T-helper 1 cell (primary cell): ENCODE results near the gene NFASC.

Source experiments
- DNase-seq, 5 donors: peaks; one replicate each; pipeline ENCODE4 v3.0.0-alpha.2; 2012 to 2020

NFASC gene

DNA sequence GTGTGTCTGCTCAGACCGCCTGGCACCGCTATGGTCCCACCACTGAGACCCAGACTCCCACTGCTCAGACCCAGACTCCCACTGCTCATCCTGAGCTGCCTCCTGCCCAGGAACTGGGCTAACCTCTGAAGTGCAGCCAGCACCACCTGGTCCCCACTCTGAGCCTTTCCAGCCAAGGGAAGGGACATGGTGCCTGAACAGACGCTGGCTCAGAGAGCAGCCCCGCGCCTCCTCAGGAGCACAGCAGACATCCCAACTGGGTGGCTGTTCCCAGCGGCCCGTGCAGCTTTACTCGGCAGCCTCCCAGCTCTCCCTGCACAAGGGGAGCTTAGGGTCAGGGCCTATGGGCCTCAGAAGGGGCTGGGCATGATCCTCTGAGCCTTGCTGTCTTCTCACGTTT is 144.6 kb downstream of the NFASC start:
- DNase-seq, result no peak

DNA sequence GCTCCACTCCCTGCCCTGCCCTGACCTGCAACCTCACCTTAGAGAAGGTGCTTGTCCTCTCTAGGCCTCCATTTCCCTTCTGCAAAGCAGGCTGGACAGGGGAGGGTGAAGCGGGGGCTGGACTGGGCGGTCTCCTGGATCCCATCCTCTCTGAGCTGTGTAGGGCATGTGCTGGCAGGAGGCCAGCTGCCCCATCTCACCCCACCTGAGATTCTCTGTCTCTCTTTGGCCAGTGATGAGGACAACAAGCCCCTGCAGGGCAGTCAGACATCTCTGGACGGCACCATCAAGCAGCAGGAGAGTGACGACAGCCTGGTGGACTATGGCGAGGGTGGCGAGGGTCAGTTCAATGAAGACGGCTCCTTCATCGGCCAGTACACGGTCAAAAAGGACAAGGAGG is 145.4 kb downstream of the NFASC start:
- no peak for DNase-seq

DNA sequence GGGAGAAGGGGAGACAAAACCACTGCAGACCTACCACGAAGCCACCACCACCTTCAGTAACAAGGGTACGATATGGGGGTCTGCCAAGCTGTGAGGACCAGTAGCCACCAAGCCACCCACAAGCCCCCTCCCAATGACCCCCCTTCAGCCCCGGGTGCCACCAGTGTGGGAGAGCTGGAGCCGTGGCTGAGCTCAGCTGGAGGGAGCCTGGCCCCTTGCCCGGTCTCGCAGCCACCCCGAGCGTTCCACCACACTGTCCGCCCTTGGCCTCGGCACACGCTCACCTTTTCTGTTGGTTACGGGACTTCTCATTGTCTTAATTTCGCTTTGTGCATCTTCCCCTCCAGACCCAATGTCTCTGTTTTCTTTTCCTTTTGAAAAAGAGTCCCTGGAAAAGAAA is 145.9 kb downstream of the NFASC start:
- no peak for DNase-seq

DNA sequence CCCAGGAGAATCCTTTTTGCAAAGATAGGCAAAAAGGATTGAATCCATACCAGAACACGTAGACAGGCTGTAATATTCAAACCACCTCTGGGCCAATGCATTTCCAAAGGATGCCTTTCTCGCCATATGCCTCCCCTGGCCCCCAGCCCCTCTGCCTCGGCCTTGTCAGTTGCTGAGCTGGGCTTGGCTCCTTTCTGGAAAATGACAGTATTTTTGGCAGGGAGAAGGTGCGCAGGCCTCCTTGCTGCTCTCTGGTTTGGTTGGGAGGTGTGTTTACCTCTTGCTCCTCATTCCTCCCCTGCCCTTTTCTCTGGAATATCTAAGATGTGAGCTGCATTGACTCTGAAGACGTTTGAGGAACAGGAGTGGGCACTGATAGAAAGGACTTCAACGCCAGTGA is 146.3 kb downstream of the NFASC start:
- DNase-seq, result no peak

DNA sequence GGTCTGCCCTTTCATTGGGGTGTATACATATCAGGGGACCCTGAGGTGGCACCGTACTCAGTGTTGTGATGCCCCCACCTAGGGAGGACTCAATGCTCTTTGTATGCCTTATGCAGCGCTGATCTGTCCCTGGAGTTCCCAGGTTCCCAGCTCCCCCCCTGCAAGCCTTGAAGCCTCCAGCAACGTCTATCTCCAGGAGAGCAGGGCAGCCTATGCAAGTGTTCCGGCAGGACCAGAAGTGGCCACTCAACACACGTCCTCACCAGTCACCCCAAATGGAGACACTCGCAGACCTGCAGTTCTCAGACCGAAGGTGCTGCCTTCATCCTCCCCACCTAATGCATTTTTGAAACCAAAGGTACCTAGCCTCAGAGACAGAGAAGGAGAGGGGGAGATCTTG is 147.1 kb downstream of the NFASC start:
- DNase-seq, result no peak

DNA sequence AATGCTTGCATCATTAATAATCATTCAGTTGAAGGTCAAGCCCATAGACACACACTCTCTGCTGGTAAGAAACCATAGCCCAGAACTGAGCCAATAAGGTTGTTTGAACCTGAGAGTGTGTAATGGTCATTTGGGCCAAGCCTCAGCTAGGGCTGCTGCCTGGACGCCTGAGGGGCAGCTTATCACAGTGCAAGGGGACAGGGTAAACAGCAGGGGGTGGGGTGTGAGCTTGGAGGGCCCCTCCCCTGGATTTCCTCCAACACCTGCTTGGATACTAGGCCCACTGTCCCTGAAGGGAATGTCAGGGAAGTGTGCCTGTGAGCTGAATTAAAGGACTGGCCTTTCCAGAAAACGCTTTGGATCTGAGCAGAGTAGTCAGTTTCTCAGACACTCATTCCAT is 147.7 kb downstream of the NFASC start:
- DNase-seq, result no peak

DNA sequence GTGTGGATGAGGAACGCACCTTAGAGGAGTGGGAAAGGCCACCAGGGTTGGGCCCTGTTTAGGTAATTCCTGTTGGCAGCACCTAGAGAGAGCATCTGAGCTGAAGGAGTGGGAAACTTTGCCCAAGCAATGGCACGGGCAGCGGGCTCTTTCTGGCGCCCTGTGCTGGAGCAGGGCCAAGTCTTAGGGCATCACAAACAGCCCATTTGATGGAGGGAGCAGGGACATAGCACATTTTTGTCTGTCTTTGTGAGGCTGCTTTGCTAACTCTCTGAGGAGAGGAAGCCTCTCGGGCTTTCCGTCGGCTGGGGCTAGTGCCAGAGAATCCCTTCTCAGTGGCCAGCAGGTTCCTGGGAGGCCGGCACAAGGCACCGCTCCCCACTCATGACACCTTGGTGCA is 149.8 kb downstream of the NFASC start:
- no peak for DNase-seq

DNA sequence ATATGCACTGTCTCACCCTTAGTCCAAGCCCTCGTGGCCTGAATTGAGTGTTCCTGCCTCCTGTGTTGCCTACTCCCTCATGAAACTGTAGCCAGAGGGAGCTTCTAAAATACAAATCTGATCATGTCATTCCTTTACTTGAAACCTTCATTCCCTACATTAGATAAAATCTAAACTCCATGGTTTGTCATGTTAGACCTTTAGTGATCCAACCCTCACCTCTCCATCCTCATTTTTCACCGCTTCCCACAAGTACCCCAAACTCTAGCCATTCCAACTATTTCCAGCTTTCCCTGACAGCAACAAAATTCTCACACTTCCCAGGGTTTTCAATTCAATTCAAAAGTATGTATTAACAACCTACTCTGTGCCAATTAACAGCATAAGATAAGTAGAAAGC is 154.0 kb downstream of the NFASC start:
- DNase-seq, result no peak

DNA sequence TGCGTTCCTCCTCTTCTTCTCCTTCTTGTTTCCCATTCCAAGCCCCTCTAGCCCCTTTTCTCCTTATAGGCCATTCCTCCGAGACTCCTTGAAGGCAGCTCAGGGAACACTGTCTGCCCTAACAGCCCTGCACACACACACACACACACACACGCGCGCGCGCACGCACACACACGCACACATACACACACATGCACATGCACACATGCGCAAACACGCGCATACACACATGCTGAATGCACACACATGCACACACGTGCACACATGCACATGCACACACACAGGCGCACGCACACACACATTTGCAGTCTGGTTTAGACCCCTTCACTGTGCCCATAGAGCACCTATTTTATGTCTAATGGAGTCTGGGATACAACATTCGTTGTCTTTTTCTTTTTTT is 154.6 kb downstream of the NFASC start:
- DNase-seq, result no peak

DNA sequence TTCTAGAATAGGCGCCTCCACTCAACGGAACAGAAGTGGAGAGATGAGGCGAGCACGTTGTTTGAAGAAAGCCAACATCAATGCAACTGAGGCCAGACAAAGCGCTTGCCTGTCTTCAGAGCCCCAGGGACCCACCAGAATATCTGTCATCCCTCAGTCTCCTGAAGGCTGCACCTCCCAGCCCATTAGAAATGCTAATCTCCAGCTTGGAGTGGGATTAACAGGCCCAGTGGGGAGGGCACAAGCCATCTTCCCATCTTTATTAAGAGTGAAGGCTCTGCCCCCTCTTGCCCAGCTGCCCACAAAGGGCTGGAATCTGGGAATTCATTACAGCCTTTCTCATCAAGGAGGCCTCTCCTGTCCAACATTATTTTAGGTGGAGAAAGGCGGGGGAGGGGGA is 155.5 kb downstream of the NFASC start:
- DNase-seq, result no peak

DNA sequence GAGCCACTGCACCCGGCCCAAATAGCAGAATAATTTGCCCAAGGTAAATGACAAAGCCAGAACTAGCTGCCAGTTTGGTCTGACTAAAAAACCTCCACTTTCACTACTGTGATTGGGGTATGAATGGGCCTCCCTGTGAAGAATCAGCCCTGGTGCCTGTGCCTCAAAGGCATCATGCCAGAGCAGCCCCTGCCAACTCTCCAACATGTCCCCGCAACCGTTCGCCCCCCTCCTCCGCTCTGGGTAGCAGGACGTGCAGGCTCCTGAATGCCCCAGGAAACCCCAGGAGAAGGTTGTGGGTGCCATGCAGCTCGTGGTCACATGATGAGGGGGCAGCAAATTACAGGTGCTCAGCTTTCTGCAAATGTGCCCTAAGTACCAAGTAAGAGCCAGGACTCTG is 157.7 kb downstream of the NFASC start:
- no peak for DNase-seq

DNA sequence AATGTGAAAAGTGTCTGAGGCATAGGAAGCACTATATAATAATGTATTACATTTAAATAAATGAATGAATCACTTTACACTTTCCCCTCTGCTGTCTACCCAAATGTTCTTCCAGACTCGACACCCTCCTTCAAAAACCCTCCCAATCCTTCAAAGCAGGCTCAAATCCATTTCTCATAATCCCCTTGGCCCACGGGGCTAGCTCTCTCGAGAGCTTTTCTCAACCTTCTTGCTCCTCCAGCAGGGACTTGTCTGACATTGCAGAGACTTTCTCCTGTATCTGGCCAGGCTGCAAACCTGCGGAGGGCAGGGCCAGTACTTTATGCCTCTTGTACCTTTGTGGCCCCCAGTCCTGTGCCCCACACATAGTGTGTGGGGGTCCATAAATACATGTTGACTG is 158.3 kb downstream of the NFASC start:
- no peak for DNase-seq

DNA sequence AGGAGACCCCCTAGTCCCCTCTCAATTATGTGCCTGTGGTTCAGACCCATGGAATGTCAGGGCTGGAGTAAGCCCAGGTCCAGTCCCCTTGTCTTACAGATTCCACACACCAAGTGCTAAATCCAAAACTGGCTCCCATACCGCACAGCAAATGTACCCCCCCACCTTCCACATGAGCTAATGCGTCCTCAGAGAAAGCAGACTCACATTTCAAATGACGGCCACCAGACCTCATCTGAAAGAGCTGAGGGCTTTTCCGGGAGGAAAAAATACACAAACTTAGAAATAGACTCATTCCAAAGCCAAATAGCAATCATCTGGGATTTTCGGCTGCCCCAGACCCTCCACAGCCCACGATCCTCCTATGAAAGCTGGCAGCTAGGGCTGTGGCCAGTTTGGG is 159.6 kb downstream of the NFASC start:
- DNase-seq, result no peak

DNA sequence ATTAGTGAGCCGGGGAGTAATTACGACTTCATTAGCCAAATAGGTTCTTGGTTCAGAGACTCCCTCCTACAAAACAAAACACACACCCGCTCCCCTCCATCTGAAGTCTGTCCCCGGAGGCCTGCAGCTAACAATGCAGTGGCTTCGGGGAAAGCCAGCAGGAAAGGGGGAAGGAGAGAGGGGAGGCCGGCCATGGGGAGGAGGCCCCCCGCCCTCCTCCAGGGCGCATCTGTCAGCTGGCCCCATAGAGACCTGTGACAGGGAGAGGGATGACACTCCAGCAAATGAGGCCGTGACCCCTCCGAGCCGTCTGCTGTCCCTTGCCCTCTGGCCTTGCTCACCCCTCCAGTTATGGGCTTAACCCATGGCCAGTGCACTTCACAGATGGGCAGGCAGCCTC is 160.2 kb downstream of the NFASC start:
- DNase-seq, result no peak

DNA sequence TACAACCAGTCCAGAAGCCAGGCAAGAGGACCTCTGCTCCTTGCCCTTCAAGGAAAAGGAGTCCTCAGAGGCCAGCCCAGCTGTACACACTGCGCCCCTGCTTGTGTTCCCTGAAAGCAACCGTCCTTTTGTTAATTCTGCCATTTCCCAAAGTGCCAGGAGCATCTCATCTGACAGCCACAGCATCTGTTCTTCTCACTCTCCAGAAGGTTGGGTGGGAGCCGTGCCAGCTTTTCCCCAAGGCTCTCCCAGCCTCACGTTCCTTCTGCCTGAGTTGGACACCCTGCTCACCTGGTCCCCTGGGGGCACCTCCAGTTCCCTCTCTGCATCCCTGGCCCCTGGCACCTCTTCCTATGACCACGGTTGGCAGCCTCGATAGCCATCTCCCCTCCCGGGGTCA is 161.8 kb downstream of the NFASC start:
- no peak for DNase-seq

DNA sequence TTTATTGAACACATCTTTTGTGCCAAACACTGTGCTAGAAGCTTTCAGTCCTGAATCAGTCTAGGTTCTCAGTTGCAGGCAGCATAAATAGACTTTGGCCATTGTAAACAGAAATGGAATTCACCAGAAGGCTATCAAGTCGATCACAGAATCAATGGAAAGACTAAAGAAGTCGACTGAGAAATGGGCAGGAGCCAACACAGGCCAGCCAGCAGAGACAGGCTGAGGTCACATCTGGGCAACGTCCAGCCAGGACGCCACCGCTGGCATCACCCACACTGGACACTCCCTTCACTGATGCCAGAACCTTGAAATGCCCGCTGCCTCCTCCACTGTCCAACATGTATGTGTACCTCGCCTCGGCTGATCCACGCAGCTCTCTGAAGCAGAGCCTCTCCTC is 166.9 kb downstream of the NFASC start:
- no peak for DNase-seq

DNA sequence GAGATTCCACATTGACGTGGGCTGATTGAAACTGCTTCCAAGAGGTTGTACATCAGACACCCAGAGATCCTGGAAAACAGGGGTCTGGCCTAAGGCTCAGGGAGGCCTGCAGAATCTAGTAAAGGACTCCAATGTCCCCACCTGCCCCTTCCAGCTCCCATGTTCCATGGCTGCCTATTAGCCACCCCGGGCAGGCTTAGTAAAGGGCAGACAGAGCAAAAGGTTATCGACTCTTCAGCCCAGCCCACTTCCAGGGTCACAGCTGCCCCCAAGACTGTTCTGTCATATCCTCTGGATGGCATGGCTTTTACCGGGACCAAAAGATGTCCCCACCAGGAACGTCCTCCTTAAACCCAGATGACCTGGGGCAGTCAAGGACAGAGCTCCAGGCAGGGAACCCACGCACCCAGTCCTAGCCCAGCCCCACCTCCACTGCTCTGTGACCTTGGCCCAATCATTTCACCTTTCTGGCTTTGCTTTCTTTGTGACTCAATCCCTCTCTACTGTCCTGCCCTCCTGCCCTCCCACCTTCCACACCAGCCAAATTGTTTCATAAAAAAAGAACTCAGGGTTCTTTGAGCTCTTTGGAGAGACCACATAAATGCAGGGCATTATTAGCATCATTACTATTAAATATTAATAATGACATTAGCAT is 167.6 kb downstream of the NFASC start:
- no peak for DNase-seq

DNA sequence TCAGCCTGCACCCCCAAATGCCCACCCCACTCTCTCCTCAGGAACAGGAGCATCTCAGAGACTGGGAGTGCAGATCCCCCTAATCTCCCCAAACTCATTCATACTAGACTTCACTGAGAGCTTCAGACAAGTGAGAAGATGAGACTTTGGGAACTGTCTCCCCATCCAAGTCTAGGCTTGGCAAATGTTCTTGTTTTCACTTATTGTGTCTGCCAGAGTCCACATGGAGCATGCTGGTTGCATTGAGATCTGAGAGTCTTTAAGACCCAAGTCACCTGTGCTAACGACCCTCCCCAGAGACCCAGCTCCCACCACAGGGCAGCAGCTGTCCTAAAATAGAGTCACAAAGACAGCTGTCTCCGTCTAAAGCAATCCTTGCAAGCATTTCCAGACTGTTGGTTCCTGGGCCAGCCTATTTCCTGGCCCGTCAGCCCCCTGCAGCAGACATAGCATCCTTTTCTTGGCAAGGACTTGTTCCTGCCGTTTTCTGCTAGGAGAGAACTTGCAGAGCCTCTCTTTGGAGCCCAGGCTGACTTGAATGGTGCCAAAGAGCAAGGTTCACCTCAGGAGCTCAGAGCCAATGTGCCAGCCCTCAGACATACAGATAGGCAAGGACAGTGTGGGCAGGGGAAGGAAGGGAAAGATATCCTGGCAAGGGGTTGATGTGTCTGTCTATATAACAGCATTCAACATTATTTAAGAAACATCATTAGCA is 170.5 kb downstream of the NFASC start:
- DNase-seq, result no peak

DNA sequence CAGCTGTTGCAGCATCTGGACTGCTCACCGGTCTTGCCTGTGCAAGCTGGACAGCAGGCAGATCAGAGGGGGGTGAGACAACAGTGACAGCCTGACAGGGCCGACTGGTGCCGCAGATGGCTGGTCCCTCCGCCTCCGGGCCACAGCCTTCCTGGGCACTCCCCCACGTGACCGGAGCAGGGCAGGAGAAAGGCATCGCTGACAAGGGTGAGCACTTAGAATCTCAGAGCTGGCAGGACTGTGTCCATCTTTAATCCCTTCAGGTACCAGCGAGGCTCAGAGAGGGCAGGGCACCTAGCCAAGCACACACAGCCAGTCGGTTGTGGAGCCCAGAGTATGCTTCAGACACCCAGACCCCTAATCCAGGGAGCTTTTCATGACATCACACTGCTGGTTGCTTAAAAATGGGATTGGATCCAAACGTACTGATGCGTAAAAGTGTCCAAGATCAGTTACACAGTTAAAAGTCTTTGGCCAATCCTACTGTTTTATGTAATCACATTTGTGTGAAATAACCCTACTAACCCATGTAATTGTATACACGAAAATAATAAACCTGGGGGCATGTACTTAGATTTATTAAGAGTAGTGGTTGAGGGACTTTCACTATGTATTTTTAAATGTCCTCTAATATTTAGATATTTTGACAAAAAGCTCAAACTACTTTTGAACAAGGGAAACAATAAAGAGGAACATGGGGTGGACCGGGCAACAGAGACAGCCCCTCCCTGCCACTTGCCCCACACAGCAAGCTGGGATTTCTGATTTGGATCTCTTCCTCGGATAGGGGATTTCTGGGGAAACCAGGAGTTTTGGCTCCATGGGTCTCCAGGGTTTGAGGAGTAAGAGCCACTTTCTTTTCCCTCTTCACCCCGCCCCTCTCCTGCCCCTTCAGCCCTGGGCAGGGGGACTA is 171.6 kb downstream of the NFASC start:
- no peak for DNase-seq

DNA sequence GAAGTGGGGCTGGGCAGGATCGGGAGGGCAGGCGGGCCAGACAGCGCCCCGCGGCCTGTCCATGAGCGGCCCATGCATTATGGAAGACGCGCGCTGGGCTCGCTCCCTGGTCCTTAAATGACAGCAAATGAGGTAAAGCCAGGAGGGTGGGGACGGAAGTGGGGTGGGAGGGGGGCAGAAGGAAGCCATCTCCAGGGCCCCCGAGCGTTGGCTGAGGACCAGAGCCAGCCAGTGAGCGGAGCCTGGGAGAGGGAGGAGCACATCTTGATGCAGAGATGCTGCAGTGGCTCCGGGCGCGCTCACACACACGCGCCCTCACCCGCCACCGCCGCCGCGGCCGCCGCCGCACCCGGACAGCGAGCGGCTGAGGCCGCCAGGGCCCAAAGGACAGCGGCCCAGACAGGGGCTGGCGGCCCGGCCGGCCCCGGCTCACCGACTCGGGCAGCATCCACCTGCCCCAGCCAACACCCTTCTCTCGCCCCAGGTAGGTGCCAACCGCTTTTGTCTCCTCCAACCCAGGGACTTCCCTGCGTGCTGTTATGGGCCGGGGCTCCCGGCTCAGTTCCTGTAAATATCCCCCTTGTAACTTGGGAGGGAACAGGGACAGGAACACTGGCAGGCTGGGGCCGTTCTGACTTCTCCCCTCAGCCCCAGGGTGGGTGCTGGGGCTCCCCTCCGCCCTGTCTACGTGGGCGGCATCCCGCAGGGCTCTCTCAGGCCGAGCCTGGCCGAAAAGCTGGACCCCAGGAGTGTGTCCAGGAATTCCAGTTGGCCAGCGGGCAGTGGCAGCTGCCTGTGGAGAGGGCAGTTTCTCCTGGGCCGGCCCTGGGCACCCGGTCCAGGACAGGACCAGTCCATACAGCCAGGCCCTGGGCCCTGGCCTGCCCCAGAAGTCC is 172.5 kb downstream of the NFASC start, which contains the start of gene CNTN2:
TSS of gene CNTN2 (plus strand) at position 302 of the 896 bp plus-strand sequence. CDS start 9,974 bp downstream, outside the sequence.
- DNase-seq, result no peak

DNA sequence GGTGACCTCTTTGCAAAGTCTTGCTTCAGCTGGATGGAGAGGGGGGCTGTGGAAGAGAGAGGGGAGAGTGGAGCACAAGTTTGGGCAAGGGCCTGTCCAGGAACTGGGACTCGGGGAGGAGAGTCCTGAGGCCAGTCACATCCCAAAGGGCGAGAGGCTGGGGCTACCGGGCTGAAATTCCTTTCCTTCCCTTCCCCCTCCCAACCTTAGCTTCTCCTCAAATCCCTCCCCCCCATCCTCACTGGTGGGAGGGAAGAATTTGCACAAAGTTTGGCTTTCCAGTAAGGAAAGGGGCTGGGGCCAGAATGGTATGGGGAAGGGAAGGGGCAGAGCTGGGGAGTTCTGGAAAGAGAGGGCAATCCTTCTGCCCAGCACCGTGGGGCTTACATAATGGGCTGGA is 173.2 kb downstream of the NFASC start:
- no peak for DNase-seq

DNA sequence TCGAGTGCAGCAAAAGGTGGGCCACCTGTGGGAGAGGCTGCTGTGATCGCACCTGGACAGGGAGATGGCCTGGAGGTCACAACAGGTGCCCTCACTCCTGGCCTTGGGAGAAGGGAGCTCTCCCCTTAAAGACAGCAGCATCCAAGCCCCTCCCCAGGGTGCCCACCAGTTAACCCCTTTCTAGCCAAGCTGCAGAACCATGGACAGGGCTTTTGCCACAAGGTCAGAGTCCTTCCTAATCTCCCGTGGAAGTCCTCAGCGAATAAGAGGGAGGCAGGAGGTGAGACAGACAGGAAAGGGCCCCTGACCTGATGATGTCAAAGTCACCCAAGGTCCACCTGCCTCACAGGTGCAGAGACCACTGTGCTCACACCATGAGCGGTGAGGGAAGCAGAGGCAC is 174.1 kb downstream of the NFASC start:
- DNase-seq, result no peak

DNA sequence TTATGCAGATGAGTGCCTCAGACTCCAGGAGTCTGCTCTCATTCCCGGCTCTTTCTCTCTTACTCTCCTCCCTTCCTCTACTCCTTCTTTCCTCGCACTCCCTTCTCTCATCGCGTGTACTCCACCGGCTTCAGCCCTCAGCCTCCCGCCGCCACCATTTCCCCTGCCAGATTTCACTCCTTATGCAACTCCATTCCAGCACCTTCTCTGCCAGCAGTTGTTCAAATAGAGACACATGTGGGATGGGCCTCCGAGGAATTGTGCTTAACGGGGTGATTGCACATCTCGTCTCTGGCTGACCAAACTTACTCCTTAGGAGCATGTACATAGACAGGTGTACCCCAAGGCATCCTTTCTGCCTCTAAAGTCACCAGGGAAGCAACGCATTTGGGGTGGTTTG is 174.5 kb downstream of the NFASC start:
- DNase-seq, result no peak
